ENCODE results near the gene DLST.

DLST gene

DNA sequence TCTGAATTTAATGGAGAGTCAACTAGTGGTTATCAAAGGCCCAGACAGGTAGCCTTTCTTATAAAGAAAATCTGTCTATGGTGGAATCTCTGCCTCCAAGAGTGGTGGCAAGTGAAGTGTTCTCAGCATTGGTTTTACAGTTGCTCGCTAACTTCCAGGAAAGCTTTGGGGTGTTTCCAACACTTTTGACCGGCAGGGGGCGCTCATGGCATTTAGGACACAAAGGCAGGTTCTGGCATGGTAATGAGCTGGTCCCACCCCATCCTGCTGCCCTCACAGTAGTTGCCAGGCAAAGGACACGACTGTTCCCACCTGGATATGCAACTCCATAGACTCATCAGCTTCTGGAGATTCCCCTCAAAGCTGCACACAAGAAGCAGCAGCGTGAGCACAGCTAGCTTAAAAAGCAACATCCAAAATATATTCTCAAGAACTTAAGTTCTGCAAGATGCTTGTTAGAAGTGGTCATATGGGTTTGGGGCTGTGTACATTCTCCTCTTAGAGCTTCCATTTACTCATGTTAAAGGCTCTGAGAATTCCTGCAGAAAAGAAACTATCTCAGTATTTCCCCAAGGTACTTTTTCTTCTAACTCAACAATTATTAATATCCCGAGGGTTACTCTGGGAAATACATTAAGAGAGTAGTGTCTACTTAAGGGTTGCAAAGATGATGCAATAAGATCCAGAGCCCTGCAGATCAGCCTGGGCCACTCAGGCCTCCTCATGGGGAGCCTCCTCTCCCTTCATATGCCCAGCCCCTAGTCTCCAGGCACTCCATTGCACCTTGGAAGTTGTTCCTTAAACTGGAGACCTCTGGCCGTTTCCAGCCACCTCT is 20.6 kb upstream of the DLST start:
- DNase-seq (ENCODE audit: low read depth), result peak; percentile 84

GRCh38 chr14:74861734-74862090 is 20.0 kb upstream of the DLST start:
- DNase-seq (ENCODE audit: low read depth), result no peak

GRCh38 chr14:74863274-74863673 is 18.4 kb upstream of the DLST start:
- DNase-seq (ENCODE audit: low read depth), result no peak

DNA sequence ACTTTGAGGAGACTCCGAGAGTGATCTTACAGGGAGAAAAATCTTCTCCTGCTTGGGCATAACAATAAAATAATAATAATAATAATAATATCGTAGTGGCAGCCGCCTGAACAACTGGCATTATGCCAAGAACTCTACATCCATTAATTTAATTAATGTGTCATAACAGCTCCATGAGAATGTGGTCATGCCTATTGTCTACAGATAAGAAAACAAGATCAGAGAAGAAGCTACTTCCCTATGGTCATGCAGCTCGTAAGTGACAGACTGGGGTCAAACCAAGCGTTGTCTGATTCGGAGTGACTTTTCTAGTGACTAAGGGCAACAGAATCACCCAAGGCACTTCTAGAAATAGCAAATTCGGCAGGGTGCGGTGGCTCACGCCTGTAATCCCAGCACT is 17.5 kb upstream of the DLST start:
- DNase-seq (ENCODE audit: low read depth), result no peak

DNA sequence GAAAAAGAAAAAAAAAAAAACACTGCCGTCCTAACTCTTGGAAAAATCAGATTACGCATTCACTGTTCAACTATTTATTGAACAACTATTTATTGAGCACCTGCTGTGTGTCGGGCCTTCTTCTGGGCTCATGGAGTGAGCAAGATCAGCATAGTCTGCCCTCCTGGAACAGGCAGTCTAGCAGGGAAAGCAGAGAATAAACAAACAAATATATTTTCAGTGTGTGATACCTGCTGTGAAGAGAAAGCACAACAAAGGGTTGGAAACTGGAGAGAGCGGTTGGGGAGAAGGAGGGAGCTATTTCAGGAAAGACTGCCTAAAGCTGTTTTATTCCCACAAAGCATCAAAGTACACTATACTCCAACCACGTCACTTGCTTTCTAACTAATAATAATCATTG is 16.6 kb upstream of the DLST start:
- no peak for DNase-seq (ENCODE audit: low read depth)

- no peak for DNase-seq (ENCODE audit: low read depth)
Measured at GRCh38 chr14:74866708-74867389, 14.9 kb upstream of the DLST start.

DNA sequence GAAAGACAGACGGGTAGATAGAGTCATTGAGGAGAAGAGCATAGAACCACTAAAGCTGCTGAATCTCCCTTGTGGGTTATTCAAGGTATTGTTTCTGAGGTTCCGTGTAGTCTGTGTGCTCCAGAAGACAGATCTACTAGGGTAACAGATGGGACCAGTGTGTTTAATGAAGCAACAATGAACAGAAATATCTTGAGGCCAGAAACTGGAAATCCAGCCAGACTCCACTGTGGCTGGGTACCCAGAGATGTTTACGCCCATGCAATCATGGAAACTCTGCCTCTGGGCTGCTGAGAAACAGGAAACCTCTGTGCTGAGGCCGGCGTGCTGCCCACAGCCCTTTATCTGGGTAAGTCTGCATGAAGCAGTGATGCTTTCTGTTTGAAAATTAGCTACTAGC is 14.0 kb upstream of the DLST start:
- DNase-seq (ENCODE audit: low read depth), result peak; percentile 28

DNA sequence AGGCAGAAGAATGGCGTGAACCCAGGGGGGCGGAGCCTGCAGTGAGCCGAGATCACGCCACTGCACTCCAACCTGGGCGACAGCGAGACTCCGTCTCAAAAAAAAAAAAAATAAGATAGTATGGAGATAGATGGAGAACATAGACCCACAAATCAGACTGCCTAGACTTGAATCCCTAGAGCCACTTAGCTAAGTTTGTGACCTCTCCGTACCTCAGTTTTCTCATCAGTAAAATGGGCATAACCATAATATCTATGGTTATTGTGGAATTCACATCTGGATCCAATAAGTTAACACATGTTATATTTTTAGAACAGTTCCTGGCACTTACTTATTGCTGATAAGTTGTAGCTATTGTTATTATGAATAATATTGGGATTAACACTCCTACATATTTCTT is 13.0 kb upstream of the DLST start:
- no peak for DNase-seq (ENCODE audit: low read depth)

GRCh38 chr14:74871819-74872218 is 9.9 kb upstream of the DLST start:
- DNase-seq (ENCODE audit: low read depth), result no peak

DNA sequence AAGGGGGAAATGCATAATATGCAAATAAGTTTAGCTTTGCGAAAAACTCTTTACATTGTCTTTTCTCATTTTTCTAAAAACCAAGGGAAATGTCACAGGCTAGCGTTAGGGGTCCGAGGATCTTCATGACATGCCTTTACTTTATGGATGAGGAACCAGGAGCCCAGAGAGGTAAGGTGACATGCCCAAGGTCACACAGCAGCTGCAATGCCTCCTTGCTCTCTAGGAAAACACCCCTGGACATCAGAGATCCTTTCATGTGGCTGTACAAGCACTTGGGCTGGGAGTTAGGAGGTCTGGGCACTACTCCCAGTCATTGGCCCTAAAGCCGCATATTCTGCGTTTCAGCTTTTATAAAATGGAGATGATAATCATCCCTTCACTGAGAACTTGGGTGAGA is 6.5 kb upstream of the DLST start:
- DNase-seq (ENCODE audit: low read depth), result no peak

DNA sequence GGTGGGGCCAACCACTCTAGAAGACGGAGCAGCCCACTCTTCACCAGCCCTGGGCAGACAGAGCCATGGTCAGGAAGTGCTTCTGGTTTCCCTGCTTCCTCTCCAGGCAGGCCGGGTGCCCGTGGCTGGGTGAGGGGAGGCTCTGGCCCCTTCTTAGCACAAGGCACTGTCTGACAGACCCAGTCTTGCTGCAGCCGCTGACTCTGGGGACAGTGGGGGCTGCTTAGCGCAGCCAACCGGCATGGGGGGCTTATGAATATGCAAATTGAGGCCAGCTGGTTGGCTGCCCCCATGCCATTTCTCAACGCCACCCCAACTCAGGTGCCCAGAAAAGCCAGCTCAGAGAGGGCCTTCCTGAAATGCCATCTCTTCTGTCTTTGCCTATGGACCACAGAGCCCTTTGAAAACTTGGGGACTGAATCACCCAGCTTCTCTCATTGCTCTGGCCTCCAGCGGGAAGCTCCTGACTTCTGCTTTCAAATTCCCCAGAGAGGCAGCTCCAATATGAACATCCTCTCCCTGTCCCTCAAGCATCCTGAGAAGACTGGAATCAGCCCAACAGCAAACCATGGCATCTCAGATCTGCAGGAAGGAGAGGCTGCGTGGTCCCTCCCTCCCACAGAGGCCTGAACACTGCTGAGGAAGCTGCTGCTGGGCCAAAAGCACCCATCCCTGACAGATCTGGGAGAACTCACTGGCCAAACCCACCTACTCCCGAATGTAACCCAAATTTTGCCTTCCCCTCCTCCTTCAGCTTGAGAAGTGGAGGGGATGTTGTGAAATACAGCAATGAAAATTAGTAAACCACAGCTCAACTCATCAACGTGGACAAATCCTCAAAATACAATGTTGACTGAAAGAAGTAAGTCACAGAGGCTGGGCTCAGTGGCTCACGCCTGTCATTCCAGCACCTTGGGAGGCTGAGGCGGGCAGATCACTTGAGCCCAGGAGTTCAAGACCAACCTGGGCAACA is 5.5 kb upstream of the DLST start, which contains the start of gene PROX2:
TSS of gene PROX2 (minus strand) at position 205 of the 973 bp plus-strand sequence. CDS start 12,311 bp downstream, outside the sequence.
- DNase-seq (ENCODE audit: low read depth), result peak; percentile 11

DNA sequence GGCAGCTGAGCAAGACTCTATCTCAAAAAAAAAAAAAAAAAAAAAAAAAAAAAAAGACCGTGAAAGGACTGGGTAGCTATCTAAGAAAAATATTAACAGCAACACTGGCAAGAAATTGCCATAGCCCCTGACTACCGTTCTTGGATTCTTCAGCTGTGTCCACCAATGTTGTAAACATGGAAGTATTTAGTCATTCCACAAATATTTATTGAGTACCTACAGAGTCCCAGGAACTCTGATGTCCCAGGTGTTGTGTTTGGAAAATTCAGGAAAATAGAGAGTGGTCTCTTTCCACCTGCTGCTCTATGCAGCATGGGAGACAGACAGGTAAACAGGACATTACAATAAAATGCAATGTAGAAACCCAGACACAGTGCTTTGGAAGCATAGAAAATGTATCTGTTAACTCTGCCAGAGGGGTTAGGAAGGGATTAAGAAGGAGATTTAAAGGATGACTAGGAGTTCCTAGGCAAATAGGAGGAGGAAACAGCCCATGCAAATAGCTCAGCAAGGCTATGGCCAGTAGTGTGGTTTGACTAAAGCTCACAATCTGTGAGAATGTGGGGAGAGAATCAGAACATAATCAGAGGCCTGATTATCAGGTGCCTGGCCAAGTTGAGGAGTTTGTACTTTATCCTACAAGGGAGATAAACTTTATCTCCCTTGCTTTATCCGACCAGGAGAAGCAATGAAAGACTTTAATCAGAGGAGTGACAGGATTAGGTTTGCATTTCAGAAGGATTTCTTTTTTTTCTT is 2.1 kb upstream of the DLST start:
- no peak for DNase-seq (ENCODE audit: low read depth)

DNA sequence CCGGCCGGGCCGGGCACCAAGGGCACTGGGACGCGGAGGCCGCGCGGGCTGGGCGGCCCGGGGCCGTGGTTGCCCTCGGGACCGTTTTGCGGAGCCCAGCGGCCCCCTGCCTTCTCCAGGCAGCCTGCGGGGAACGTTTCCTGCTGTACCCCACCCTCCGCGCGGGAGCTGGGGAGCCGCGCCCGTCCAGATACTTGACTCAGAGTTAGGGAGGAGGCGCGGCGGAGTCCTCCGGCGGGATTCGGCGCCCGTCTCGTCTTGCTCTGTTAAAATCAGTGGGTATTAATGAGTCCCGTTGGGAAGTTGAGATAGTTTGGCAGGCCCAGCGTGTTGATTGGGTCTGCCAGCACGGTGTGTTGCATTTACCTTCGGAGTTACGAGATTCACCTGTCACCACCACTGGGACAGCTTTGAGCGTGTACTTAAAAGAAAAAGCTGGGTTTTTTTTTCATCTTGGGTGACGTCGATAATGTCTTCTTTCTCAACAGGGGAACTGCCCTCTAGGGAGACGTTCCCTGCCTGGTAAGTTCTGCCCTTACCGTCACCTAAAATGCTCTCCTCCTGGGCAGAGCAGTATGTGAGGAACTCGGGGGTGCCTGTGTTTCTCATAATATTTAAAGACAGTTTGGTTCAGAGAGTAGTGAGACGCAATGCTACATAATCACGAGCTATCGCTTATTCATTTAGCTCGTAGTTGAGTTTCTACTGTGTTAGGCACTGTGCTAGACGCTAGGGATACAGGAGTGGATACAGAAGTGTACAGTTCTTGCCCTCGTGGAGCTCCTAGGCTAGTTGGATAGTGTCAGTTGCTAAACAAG is 596 bp downstream of the DLST start:
- peak; percentile 26 for DNase-seq (ENCODE audit: low read depth)

DNA sequence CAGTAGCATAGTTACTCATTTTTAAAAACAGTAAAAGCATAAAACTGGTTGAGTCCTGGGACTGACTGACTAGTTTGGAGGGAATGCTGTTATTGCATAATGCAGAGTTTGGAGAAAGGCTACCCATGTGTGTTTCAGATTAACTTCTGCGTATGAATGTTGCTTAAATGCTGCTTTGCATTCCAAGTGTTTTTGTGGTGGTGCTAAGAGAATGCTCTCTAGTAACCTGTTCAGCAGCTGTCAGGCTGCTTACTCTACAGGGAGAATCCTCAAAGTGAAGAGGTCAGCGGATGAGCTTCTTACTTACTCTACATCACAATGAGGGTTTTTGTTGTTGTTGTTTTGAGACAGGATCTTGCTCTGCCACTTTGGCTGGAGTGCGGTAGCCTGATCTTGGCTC is 4.3 kb downstream of the DLST start:
- no peak for DNase-seq (ENCODE audit: low read depth)

- DNase-seq (ENCODE audit: low read depth), result no peak
Measured at GRCh38 chr14:74888164-74889158, 6.7 kb downstream of the DLST start.

GRCh38 chr14:74890262-74890661 is 8.5 kb downstream of the DLST start:
- no peak for DNase-seq (ENCODE audit: low read depth)

DNA sequence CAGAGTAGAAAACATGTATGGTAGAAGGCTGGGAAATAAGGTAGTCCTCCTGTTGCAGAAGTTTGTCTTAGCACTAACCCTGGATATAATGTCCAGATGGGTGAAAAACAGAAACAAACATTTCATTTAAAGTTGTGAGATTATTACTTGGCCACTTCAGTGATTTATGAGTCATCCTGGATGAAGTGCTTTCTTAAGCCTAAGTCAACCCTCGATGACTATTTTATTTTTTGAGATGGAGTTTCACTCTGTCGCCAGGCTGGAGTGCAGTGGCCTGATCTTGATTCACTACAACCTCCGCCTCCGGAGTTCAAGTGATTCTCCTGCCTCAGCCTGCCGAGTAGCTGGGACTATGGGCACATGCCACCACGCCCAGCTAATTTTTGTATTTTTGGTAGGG is 10.2 kb downstream of the DLST start:
- no peak for DNase-seq (ENCODE audit: low read depth)

DNA sequence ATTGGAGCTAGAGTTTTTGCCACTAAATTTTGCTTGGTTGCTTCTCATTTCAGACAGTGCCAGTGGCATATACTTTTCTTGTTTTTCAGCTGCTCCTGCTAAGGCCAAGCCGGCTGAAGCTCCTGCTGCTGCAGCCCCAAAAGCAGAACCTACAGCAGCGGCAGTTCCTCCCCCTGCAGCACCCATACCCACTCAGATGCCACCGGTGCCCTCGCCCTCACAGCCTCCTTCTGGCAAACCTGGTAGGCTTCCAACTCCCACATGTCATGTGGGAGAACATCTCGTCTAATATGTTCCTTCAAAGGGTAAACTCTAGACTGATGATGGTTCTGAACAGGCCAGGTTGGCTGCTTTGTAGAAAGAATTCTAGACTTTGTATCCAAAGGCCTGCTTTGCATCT is 11.0 kb downstream of the DLST start:
- no peak for DNase-seq (ENCODE audit: low read depth)

DNA sequence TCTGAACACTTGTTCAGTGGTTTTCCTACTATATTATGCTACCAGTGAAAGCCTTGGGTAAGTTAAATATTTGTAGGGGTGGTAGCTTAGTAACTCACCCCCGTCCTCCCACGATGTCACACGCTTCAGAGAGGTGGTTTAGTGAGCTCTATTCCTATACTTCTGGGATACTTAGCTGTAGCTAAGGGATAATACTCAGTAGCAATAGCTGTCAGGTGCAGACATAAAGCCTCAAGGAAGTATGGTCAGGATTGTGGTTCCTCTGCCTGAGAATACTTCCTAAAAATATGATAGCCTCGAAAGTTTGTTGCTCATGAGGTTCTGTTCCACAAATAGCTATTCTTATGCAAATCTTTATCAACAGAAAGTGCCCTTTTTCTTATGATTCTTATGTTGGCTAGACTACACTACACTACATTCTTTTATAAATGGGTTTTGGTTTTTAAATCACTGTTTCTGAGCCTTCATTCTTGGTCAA is 11.9 kb downstream of the DLST start:
- no peak for DNase-seq (ENCODE audit: low read depth)
